NCI-H1694 (cell line): ENCODE results near the gene DCX.

ENCODE experiments used
- DNase-seq: peaks from one replicate; lab custom pipeline; 2025; lab: John Stamatoyannopoulos, UW

The DCX gene

GRCh38 chrX:111309083-111309482, 102.9 kb downstream of the DCX start:
- no peak for DNase-seq

GRCh38 chrX:111308039-111308438, 104.0 kb downstream of the DCX start:
- no peak for DNase-seq

GRCh38 chrX:111302284-111302683, 109.7 kb downstream of the DCX start:
- no peak for DNase-seq

- DNase-seq, result no peak
Observed at GRCh38 chrX:111288841-111289240, 123.2 kb downstream of the DCX start.

- DNase-seq, result no peak
Observed at GRCh38 chrX:111284631-111285293, 127.2 kb downstream of the DCX start.

- no peak for DNase-seq
Observed at GRCh38 chrX:111283446-111283845, 128.5 kb downstream of the DCX start.

- no peak for DNase-seq
Observed at GRCh38 chrX:111282991-111283390, 129.0 kb downstream of the DCX start.

- DNase-seq, result no peak
Observed at GRCh38 chrX:111282139-111282538, 129.9 kb downstream of the DCX start.

- DNase-seq, result no peak
Observed at GRCh38 chrX:111270339-111270738, 141.7 kb downstream of the DCX start, which contains the start of gene CAPN6. Gene CAPN6, minus strand, starts transcription at chrX:111270483. Its CDS starts 6,547 bp downstream, at chrX:111263936.

- DNase-seq, result no peak
Observed at GRCh38 chrX:111268506-111268905, 143.5 kb downstream of the DCX start.

- no peak for DNase-seq
Observed at GRCh38 chrX:111265486-111265885, 146.5 kb downstream of the DCX start.

- DNase-seq, result no peak
Observed at GRCh38 chrX:111264385-111264784, 147.6 kb downstream of the DCX start.

GRCh38 chrX:111262086-111262485, 149.9 kb downstream of the DCX start:
- no peak for DNase-seq

GRCh38 chrX:111260451-111260850, 151.5 kb downstream of the DCX start:
- DNase-seq, result no peak

- DNase-seq, result no peak
Observed at GRCh38 chrX:111259559-111259958, 152.4 kb downstream of the DCX start.

GRCh38 chrX:111257733-111258132, 154.3 kb downstream of the DCX start:
- DNase-seq, result no peak

- no peak for DNase-seq
Observed at GRCh38 chrX:111254896-111255693, 156.9 kb downstream of the DCX start.

GRCh38 chrX:111244235-111244750, 167.7 kb downstream of the DCX start:
- DNase-seq, result peak; percentile 50
